Lower leg skin (tissue), 4 donors: ENCODE measurements around the gene GNAT1. TPM values are rescaled to one million over a fixed set of nuclear protein-coding genes. Genes with fewer than 3 reads are reported as not detected.

Experiments used
- DNase-seq, 2 donors: peaks; one replicate each; pipeline ENCODE4 v3.0.0-alpha.2; 2019; ENCODE audit warnings: low spot score in 2 of 2
- H3K4me3 ChIP-seq: fragments of 200-600 bp; sonication (generic); 2 replicates; pipeline ENCODE4 v1.5.1; 2017; ENCODE audit warnings: mild to moderate bottlenecking, low read depth; ENCODE audit not compliant: poor library complexity, severe bottlenecking
- CTCF ChIP-seq, 3 donors: fragments of 450-650 bp; IDR thresholded peaks; one replicate each; pipeline ENCODE4 v1.5.1; 2016; ENCODE audit warnings: antibody characterized with exemption in 3 of 3, mild to moderate bottlenecking in 3 of 3, moderate library complexity in 2 of 3
- POLR2A ChIP-seq, 2 donors: fragments of 450-650 bp; IDR thresholded peaks; one replicate each; pipeline ENCODE4 v1.6.1; 2016 to 2017; ENCODE audit warnings: antibody characterized with exemption in 2 of 2, mild to moderate bottlenecking in 1 of 2, moderate library complexity in 1 of 2
- WGBS, 2 donors: methylation state at CpG; one replicate each; pipeline ENCODE4 v1.1.5; 2018; 5-methylcytosine and 5-hydroxymethylcytosine counted together
- intact Hi-C: fragments of 100-400 bp; cut with DNase I; formaldehyde crosslinking; loops from one replicate; pipeline ENCODE4 v1.15.0; 2023; ENCODE audit warnings: low total_unique reads
- total RNA-seq, 4 donors: library from RNA; depleted of rRNA; stranded (reverse); fragments of >200 nt; gene quantifications; one replicate each; pipeline ENCODE4 v1.1.0, GENCODE V29; 2016

Gene GNAT1
- total RNA-seq, 4 donors from 2014 or later, result not detected

GRCh38 chr3:50194128-50194902 is 2.9 kb downstream of the GNAT1 start:
- peak in 1 of 2 donors; percentile 92 for DNase-seq
- intact Hi-C loops, result no loop called here

DNA sequence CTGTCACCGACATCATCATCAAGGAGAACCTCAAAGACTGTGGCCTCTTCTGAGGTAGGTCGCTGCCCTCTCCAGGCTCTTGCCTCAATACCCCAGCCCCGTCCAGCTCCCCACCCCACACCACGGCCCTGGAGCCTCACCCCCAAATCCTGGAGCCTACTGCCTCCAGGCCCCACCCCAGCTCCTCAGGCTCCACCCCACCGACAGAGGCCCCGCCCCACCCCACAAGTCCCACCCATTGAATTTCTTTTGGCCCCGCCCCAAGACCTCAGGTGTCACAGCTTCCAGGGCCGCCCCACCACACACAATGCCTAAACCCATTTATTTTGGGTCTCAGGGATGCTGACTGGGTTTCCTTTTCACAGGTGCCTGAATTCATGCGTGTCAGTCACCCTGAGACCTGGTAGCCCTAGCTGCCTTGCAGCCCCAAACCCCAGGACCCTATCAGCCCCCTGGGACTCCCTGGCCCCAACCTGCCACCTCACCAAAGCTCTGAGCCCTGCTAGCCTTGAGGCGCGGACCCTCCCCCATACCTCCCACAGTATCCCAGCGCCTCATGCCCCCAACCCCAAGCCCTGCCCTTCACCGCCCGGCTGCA is 3.6 kb downstream of the GNAT1 start:
- 52 to 61% methylated on average over 10 to 12 of the region's 14 CpGs for WGBS, 2 donors
- TF ChIP-seq POLR2A (IDR thresholded peaks at IDR 0.05) (no peak), CTCF (IDR thresholded peaks at IDR 0.05) (no peak)
- no peak for DNase-seq
- intact Hi-C loops, result no loop called here
- no peak overlapping the region for H3K4me3 ChIP-seq

More at GRCh38 chr3:50194128-50194902, 2.9 kb downstream of the GNAT1 start:
- no peak overlapping the region for H3K4me3 ChIP-seq
- no peak for TF ChIP-seq POLR2A (IDR thresholded peaks at IDR 0.05)
- peak in 1 of 3 donors; percentile 66 for TF ChIP-seq CTCF (IDR thresholded peaks at IDR 0.05)
- WGBS, 2 donors, result 8 to 11% methylated on average over 36 to 64 of the region's 70 CpGs

- no peak for DNase-seq
- intact Hi-C loops, result no loop called here
- WGBS, 2 donors, result 64 to 75% methylated on average over 2 to 4 of the region's 4 CpGs
- TF ChIP-seq CTCF (IDR thresholded peaks at IDR 0.05) (no peak), POLR2A (IDR thresholded peaks at IDR 0.05) (no peak)
- H3K4me3 ChIP-seq, result no peak overlapping the region
Observed at GRCh38 chr3:50195501-50196252, 4.3 kb downstream of the GNAT1 start.

- WGBS, 2 donors, result 72 to 76% methylated on average over 6 of the region's 6 CpGs
- TF ChIP-seq CTCF (IDR thresholded peaks at IDR 0.05), result no peak
- TF ChIP-seq POLR2A (IDR thresholded peaks at IDR 0.05), result no peak
- no peak for DNase-seq
- H3K4me3 ChIP-seq, result no peak overlapping the region
- intact Hi-C loops, result no loop called here
Observed at GRCh38 chr3:50196253-50196801, 4.9 kb downstream of the GNAT1 start.

DNA sequence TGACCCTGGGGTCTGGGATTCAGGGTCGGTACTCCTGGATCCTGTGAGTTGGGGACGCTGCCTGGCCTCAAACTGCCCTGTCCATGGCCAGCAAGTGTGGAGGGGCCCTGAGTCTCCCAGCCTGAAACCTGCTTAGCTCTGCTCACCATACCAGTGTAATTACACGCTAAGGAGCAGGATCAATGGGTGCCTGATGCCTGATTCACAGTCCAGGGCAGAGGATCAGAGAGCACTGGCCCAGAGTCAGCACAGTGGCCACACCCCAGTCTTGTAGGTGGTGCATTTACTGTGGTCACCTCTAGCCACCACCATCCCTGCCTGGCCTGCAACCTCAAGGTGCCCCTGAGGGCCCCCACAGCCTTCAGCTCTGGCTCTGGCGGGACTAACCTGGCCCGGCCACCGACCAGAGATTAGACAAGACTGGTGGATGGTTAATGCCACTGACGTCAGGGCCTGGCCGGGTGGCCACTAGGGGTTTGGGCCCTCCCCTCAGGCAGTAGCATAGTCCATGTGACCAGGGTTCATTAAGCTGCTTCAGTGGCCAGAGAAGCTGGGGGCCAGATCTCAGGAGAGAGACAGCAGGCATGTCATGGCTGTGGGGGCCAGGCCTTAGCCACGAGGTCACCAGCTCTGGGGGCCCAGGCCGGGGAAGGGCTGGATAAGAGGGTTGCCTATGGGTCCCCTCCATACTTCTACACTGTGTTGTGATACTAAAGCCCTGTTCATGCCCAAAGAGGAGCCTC is 10.3 kb downstream of the GNAT1 start:
- intact Hi-C loops, result no loop called here
- no peak for DNase-seq
- H3K4me3 ChIP-seq, result no peak overlapping the region
- no peak for TF ChIP-seq POLR2A (IDR thresholded peaks at IDR 0.05)
- no peak for TF ChIP-seq CTCF (IDR thresholded peaks at IDR 0.05)
- 85 to 88% methylated on average over 8 to 10 of the region's 10 CpGs for WGBS, 2 donors
